Upper lobe of left lung (tissue), 6 donors: ENCODE data around the gene SRSF2. TPM values are rescaled to one million over a fixed set of nuclear protein-coding genes. Genes with fewer than 3 reads are reported as not detected.
A peak's percentile ranks its signal among the peaks of the same experiment; 100 is the strongest.

Experiments used
- ATAC-seq, 2 donors: fragments of 200-7000 bp; cut with Tn5 transposase; one replicate each; pipeline ENCODE4 v1.9.1; 2022; ENCODE audit warnings: mild to moderate bottlenecking in 2 of 2, moderate library complexity in 2 of 2; ENCODE audit not compliant: low FRiP score in 2 of 2
- DNase-seq, 2 donors: peaks; one replicate each; pipeline ENCODE4 v3.0.0-alpha.2; 2019 to 2020
- H3K27ac ChIP-seq, 4 donors: fragments of 200-600 bp; sonication (generic); one replicate each; pipeline ENCODE4 v1.5.1; 2016 to 2019
- H3K27me3 ChIP-seq, 4 donors: fragments of 200-600 bp; sonication (generic); one replicate each; pipeline ENCODE4 v1.5.1; 2017 to 2019
- H3K36me3 ChIP-seq, 4 donors: fragments of 200-600 bp; sonication (generic); one replicate each; pipeline ENCODE4 v1.5.1; 2016 to 2019
- H3K4me1 ChIP-seq, 4 donors: fragments of 200-600 bp; sonication (generic); one replicate each; pipeline ENCODE4 v1.5.1; 2018 to 2019
- H3K4me3 ChIP-seq, 4 donors: fragments of 200-600 bp; sonication (generic); one replicate each; pipeline ENCODE4 v1.5.1; 2017 to 2019; ENCODE audit warnings: mild to moderate bottlenecking in 2 of 4, moderate library complexity in 1 of 4
- H3K9me3 ChIP-seq, 4 donors: fragments of 200-600 bp; sonication (generic); one replicate each; pipeline ENCODE4 v1.5.1; 2018 to 2019
- EP300 ChIP-seq, 4 donors: sonication (generic); formaldehyde crosslinking; IDR thresholded peaks; one replicate each; pipeline ENCODE4 v1.5.1; 2017; ENCODE audit warnings: antibody characterized with exemption in 4 of 4, control low read depth in 2 of 4
- POLR2A ChIP-seq, 4 donors: fragments of 450-650 bp; IDR thresholded peaks; one replicate each; pipeline ENCODE4 v1.5.1; 2016 to 2017; ENCODE audit warnings: antibody characterized with exemption in 4 of 4, mild to moderate bottlenecking in 2 of 4
- POLR2AphosphoS5 ChIP-seq, 2 donors: sonication (generic); formaldehyde crosslinking; IDR thresholded peaks; one replicate each; pipeline ENCODE4 v1.5.1; 2017; ENCODE audit warnings: antibody characterized with exemption in 2 of 2
- WGBS, 2 donors: methylation state at CpG; one replicate each; pipeline ENCODE4 v1.1.5; 2017 to 2018; 5-methylcytosine and 5-hydroxymethylcytosine counted together
- total RNA-seq, 6 donors: library from RNA; depleted of rRNA in 4 of 6; stranded (reverse); fragments of >200 nt in 4 of 6; gene quantifications; one replicate each; pipeline versions ENCODE4 v1.1.0 to v1.2.1, GENCODE V29; 2016 to 2021
- TF ChIP-seq, protein P1 (sequence below), 6 experiments: fragments of 450-650 bp in 4 of 6; fragments of 200-600 bp in 2 of 6; sonication (generic) in 2 of 6; IDR thresholded peaks; one replicate each; pipeline ENCODE4 v1.5.1; 2016 to 2019; ENCODE audit warnings: antibody characterized with exemption in 6 of 6
- donor health status: DM: no; HTN: no; CAD: no; lungs with moderate emphysema.
- donor health status: DM: no; HTN: yes; CAD: no; lungs with severe emphysema.

SRSF2 gene
- total RNA-seq, 6 donors from 2014 or later: 133 to 454 (median 211) TPM

DNA sequence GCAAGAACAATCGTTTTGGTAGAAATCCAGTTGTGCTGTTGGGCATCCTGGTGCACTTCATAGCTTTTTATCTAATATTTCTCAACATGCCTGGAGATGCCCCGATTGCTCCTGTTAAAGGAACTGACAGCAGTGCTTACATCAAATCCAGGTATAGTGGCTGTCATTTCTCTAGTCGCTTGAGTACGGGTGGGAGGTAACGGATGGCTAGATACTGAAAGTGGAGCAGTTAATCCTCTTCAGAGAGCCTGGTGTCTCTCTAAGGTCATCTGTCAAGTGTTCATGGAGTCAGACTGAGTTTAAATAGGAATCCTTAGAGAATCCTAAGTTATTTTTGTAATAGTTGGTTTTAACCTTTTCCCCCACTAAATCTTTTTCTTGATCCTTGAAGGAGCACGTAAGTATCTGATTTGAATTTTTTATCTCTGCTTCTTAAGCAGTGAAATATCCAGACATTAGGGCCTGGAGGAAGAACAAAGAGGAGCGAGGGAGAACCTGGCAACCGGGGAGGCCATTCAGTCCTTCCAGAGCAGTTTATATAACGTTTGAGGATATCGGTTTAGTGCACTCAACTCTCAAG is 38.0 kb upstream of the SRSF2 start:
- TF ChIP-seq, protein P1, sequence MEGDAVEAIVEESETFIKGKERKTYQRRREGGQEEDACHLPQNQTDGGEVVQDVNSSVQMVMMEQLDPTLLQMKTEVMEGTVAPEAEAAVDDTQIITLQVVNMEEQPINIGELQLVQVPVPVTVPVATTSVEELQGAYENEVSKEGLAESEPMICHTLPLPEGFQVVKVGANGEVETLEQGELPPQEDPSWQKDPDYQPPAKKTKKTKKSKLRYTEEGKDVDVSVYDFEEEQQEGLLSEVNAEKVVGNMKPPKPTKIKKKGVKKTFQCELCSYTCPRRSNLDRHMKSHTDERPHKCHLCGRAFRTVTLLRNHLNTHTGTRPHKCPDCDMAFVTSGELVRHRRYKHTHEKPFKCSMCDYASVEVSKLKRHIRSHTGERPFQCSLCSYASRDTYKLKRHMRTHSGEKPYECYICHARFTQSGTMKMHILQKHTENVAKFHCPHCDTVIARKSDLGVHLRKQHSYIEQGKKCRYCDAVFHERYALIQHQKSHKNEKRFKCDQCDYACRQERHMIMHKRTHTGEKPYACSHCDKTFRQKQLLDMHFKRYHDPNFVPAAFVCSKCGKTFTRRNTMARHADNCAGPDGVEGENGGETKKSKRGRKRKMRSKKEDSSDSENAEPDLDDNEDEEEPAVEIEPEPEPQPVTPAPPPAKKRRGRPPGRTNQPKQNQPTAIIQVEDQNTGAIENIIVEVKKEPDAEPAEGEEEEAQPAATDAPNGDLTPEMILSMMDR (IDR thresholded peaks at IDR 0.05): no peak
- TF ChIP-seq POLR2AphosphoS5 (IDR thresholded peaks at IDR 0.05) (no peak), POLR2A (IDR thresholded peaks at IDR 0.05) (no peak), EP300 (IDR thresholded peaks at IDR 0.05) (no peak)
- H3K36me3 ChIP-seq: peaks cover 15 to 78% (median 55%) of the 10 kb centered on the region in 4 donors

GRCh38 chr17:76772842-76773525 is 35.9 kb upstream of the SRSF2 start:
- TF ChIP-seq, protein P1 (IDR thresholded peaks at IDR 0.05): no peak
- TF ChIP-seq EP300 (IDR thresholded peaks at IDR 0.05): no peak
- no peak for TF ChIP-seq POLR2AphosphoS5 (IDR thresholded peaks at IDR 0.05)
- TF ChIP-seq POLR2A (IDR thresholded peaks at IDR 0.05): no peak
- H3K4me1 ChIP-seq: peaks cover 0 to 10% (median 2%) of the 10 kb centered on the region in 4 donors
- 60 to 61% methylated on average over 6 of the region's 6 CpGs for WGBS, 2 donors
- ATAC-seq (peak in 1 of 2 donors; percentile 96), DNase-seq (peak in 1 of 2 donors; percentile 26)
- H3K27me3 ChIP-seq: no peaks in the 10 kb centered on the region
- no peaks in the 10 kb centered on the region for H3K9me3 ChIP-seq
- H3K36me3 ChIP-seq: peaks cover 15 to 74% (median 45%) of the 10 kb centered on the region in 4 donors
- no peak overlapping the region for H3K4me3 ChIP-seq
- H3K27ac ChIP-seq: peak overlapping the region; percentile 27 to 79 (median 68)

More for the DNA sequence above, 38.0 kb upstream of the SRSF2 start:
- Histone ChIP-seq H3K27ac (no peak overlapping the region), H3K9me3 (no peaks in the 10 kb centered on the region), H3K4me1 (peaks cover 0 to 10% (median 2%) of the 10 kb centered on the region in 4 donors), H3K27me3 (no peaks in the 10 kb centered on the region), H3K4me3 (no peak overlapping the region)
- 89 to 93% methylated on average over 10 of the region's 10 CpGs for WGBS, 2 donors
- no peak for ATAC-seq
- no peak for DNase-seq

GRCh38 chr17:76758570-76758969 is 21.4 kb upstream of the SRSF2 start:
- Histone ChIP-seq H3K27me3 (no peaks in the 10 kb centered on the region), H3K4me1 (peaks cover 0 to 4% (median 0%) of the 10 kb centered on the region in 4 donors), H3K36me3 (peaks cover 0 to 59% (median 30%) of the 10 kb centered on the region in 4 donors), H3K27ac (no peak overlapping the region), H3K4me3 (no peak overlapping the region), H3K9me3 (no peaks in the 10 kb centered on the region)
- DNase-seq: no peak
- WGBS, 2 donors: 95 to 96% methylated on average over 3 of the region's 3 CpGs
- no peak for ATAC-seq
- TF ChIP-seq, protein P1 (IDR thresholded peaks at IDR 0.05): no peak
- TF ChIP-seq EP300 (IDR thresholded peaks at IDR 0.05) (no peak), POLR2AphosphoS5 (IDR thresholded peaks at IDR 0.05) (no peak), POLR2A (IDR thresholded peaks at IDR 0.05) (no peak)

- Histone ChIP-seq H3K4me3 (no peak overlapping the region), H3K27me3 (no peaks in the 10 kb centered on the region), H3K27ac (no peak overlapping the region), H3K9me3 (no peaks in the 10 kb centered on the region), H3K4me1 (peaks cover 0 to 8% (median 0%) of the 10 kb centered on the region in 4 donors), H3K36me3 (peaks cover 0 to 63% (median 30%) of the 10 kb centered on the region in 4 donors)
- DNase-seq: no peak
- TF ChIP-seq, protein P1 (IDR thresholded peaks at IDR 0.05): no peak
- TF ChIP-seq POLR2A (IDR thresholded peaks at IDR 0.05): no peak
- TF ChIP-seq POLR2AphosphoS5 (IDR thresholded peaks at IDR 0.05): no peak
- no peak for TF ChIP-seq EP300 (IDR thresholded peaks at IDR 0.05)
- 93 to 97% methylated on average over 5 of the region's 5 CpGs for WGBS, 2 donors
- ATAC-seq: no peak
These were observed 20.1 kb upstream of the SRSF2 start for GRCh38 chr17:76757256-76757655.
